Neural cell (in vitro differentiated cells): ENCODE measurements around the gene PCMT1. TPM values are rescaled to one million over a fixed set of nuclear protein-coding genes. Genes with fewer than 3 reads are reported as not detected.
"Not testable (repeated sequence)": the region's sequence is repeated elsewhere in the genome, so short reads cannot be mapped to it uniquely, and the experiment has no call there.

Experiments
- H2AFZ ChIP-seq: fragments of 200-600, 300-800 bp; sonication (generic), shearing (Covaris generic); 2 replicates; pipeline ENCODE4 v1.6.0; 2014; ENCODE audit warnings: low read depth, mild to moderate bottlenecking, antibody characterized with exemption, low read length, moderate library complexity
- H3F3A ChIP-seq: fragments of 200-600 bp; shearing (Covaris generic); 2 replicates; pipeline ENCODE4 v1.6.1; 2016; ENCODE audit warnings: mild to moderate bottlenecking, moderate library complexity, mixed read lengths, antibody characterized with exemption, low read length; ENCODE audit not compliant: insufficient read depth, poor library complexity, severe bottlenecking
- H3K27ac ChIP-seq: fragments of 200-600, 300-800 bp; sonication (generic), shearing (Covaris generic); 2 replicates; pipeline ENCODE4 v1.5.1; 2014; ENCODE audit warnings: mild to moderate bottlenecking, low read length, moderate library complexity
- H3K27me3 ChIP-seq: fragments of 300-800, 200-600 bp; sonication (generic), shearing (Covaris generic); 2 replicates; pipeline ENCODE4 v1.6.0; 2014; ENCODE audit warnings: mild to moderate bottlenecking, low read depth, low read length, moderate library complexity; ENCODE audit not compliant: insufficient read depth
- H3K36me3 ChIP-seq: fragments of 300-800, 200-600 bp; sonication (generic), shearing (Covaris generic); 2 replicates; pipeline ENCODE4 v1.5.1; 2014; ENCODE audit warnings: mild to moderate bottlenecking, antibody characterized with exemption, low read length, moderate library complexity; ENCODE audit not compliant: insufficient read depth
- H3K4me2 ChIP-seq: fragments of 300-800, 200-600 bp; sonication (generic), shearing (Covaris generic); 2 replicates; pipeline ENCODE4 v1.6.0; 2014; ENCODE audit warnings: mild to moderate bottlenecking, low read length
- H3K4me3 ChIP-seq: fragments of 300-800, 200-600 bp; sonication (generic), shearing (Covaris generic); 2 replicates; pipeline ENCODE4 v1.5.1; 2014; ENCODE audit warnings: mild to moderate bottlenecking, low read length, moderate library complexity
- H3K79me2 ChIP-seq: fragments of 200-600 bp; shearing (Covaris generic); replicated peaks from 2 replicates; pipeline ENCODE4 v1.6.0; 2014; ENCODE audit warnings: mild to moderate bottlenecking, low read length, moderate library complexity; ENCODE audit not compliant: insufficient read depth
- H3K9ac ChIP-seq: fragments of 300-800, 200-600 bp; sonication (generic), shearing (Covaris generic); 2 replicates; pipeline ENCODE4 v1.6.1; 2016; ENCODE audit warnings: mild to moderate bottlenecking, low read length, mixed read lengths
- H3K9me2 ChIP-seq: fragments of 200-600 bp; shearing (Covaris generic); 2 replicates; pipeline ENCODE4 v1.6.1; 2016; ENCODE audit warnings: mild to moderate bottlenecking, low read length, mixed read lengths; ENCODE audit not compliant: insufficient read depth
- H3K9me3 ChIP-seq: fragments of 200-600, 300-800 bp; sonication (generic), shearing (Covaris generic); 2 replicates; pipeline ENCODE4 v1.6.1; 2016; ENCODE audit warnings: mild to moderate bottlenecking, mixed run types, low read length, moderate library complexity, mixed read lengths
- H4K20me1 ChIP-seq: fragments of 200-600 bp; shearing (Covaris generic); 2 replicates; pipeline ENCODE4 v1.6.1; 2016; ENCODE audit warnings: mild to moderate bottlenecking, mixed run types; ENCODE audit not compliant: insufficient read depth
- EP300 ChIP-seq: fragments of 450-650 bp; conservative IDR thresholded peaks from 2 replicates; pipeline ENCODE4 v1.6.1; 2014; ENCODE audit warnings: antibody characterized with exemption, mild to moderate bottlenecking, moderate library complexity; ENCODE audit not compliant: poor library complexity, severe bottlenecking
- EZH2 ChIP-seq: fragments of 200-600, 300-800 bp; shearing (Covaris generic), sonication (generic); IDR thresholded peaks from 2 replicates; pipeline ENCODE4 v1.6.1; 2014; ENCODE audit warnings: antibody characterized with exemption, low read length, borderline replicate concordance, mild to moderate bottlenecking; ENCODE audit not compliant: insufficient read depth, poor library complexity, severe bottlenecking
- MXI1 ChIP-seq: fragments of 450-650 bp; conservative IDR thresholded peaks from 2 replicates; pipeline ENCODE4 v1.6.1; 2014; ENCODE audit warnings: antibody characterized with exemption, mild to moderate bottlenecking; ENCODE audit not compliant: poor library complexity, severe bottlenecking
- POLR2AphosphoS5 ChIP-seq: IDR thresholded peaks from 2 replicates; pipeline ENCODE4 v1.6.1; 2012
- RAD21 ChIP-seq: fragments of 450-650 bp; conservative IDR thresholded peaks from 2 replicates; pipeline ENCODE4 v1.6.1; 2014; ENCODE audit warnings: antibody characterized with exemption, mild to moderate bottlenecking, moderate library complexity
- SMC3 ChIP-seq: fragments of 450-650 bp; conservative IDR thresholded peaks from 2 replicates; pipeline ENCODE4 v1.6.1; 2014; ENCODE audit warnings: antibody characterized with exemption, mild to moderate bottlenecking, moderate library complexity; ENCODE audit not compliant: poor library complexity
- TAF1 ChIP-seq: IDR thresholded peaks from 2 replicates; pipeline ENCODE4 v1.6.1; 2012; ENCODE audit warnings: low read depth
- polyA plus RNA-seq: library from polyadenylated mRNA; depleted of rRNA; stranded (reverse); fragments of >200 nt; gene quantifications from 2 replicates; pipeline ENCODE4 v1.2.3, GENCODE V29; 2014
- TF ChIP-seq, protein P1 (sequence below): IDR thresholded peaks from 2 replicates; pipeline ENCODE4 v1.6.1; 2012; ENCODE audit warnings: borderline replicate concordance
- TF ChIP-seq, protein P2 (sequence below): fragments of 450-650 bp; IDR thresholded peaks from 2 replicates; pipeline ENCODE4 v1.5.1; 2014; ENCODE audit warnings: antibody characterized with exemption, mild to moderate bottlenecking, moderate library complexity; ENCODE audit not compliant: poor library complexity, severe bottlenecking

The PCMT1 gene
- polyA plus RNA-seq, 1 donor from 2014 or later: 384 TPM

DNA sequence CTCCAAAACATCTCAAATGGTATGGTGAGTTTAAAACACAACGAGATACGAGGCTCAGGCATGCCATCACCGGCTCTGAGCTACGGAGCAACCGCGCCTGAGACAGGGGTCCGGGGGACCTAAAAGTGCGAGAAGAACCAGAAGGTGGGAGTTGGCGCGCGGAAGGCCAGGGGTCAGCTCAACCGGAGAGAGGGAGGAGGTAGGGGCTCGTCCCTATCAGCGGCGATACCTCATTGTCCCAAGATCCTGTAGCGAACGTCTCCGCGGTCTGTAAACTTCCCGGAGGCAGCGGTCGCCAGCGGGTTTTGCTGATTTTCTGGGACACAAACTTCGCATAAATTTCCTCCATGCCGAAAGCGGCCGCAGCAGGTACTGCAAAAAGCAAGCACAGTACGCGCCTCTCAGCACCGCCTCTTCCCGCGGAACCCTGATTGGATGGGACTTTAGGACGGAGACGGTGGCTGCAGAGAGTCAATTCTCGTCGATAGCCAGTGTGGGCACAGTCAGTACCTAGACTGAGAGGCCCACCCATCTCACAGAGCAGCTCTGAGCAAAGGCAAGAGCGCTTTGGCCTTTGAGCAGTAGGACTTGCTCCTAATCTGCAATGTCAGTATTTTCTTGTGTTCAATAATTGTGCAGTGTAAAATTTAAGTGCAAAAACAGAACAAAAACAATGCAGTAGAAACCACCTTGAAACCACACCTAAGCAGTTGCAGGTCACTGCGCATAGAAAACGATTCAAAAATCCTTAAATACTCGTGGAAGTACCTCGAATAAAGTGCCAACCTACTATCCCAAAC is 3.2 kb upstream of the PCMT1 start, which contains the start of gene NUP43:
TSS of gene NUP43 (minus strand) at position 383 of the 800 bp plus-strand sequence. CDS start at position 349, 34 bp downstream.
- no peaks in the 10 kb centered on the region for H4K20me1 ChIP-seq
- no peaks in the 10 kb centered on the region for H3K27me3 ChIP-seq
- H3K79me2 ChIP-seq: peaks cover 21% of the 10 kb centered on the region
- peak within 1 kb of the TSS; percentile 95 for H3K4me2 ChIP-seq
- peak within 1 kb of the TSS; percentile 40 for H3K27ac ChIP-seq
- H3K4me3 ChIP-seq: peak within 1 kb of the TSS; percentile 81
- H3K9ac ChIP-seq: peak within 1 kb of the TSS; percentile 54
- no peaks in the 10 kb centered on the region for H3K9me3 ChIP-seq
- peaks cover 3% of the 10 kb centered on the region for H3F3A ChIP-seq
- no peaks in the 10 kb centered on the region for H3K36me3 ChIP-seq
- no peaks in the 10 kb centered on the region for H3K9me2 ChIP-seq
- TF ChIP-seq, protein P1, sequence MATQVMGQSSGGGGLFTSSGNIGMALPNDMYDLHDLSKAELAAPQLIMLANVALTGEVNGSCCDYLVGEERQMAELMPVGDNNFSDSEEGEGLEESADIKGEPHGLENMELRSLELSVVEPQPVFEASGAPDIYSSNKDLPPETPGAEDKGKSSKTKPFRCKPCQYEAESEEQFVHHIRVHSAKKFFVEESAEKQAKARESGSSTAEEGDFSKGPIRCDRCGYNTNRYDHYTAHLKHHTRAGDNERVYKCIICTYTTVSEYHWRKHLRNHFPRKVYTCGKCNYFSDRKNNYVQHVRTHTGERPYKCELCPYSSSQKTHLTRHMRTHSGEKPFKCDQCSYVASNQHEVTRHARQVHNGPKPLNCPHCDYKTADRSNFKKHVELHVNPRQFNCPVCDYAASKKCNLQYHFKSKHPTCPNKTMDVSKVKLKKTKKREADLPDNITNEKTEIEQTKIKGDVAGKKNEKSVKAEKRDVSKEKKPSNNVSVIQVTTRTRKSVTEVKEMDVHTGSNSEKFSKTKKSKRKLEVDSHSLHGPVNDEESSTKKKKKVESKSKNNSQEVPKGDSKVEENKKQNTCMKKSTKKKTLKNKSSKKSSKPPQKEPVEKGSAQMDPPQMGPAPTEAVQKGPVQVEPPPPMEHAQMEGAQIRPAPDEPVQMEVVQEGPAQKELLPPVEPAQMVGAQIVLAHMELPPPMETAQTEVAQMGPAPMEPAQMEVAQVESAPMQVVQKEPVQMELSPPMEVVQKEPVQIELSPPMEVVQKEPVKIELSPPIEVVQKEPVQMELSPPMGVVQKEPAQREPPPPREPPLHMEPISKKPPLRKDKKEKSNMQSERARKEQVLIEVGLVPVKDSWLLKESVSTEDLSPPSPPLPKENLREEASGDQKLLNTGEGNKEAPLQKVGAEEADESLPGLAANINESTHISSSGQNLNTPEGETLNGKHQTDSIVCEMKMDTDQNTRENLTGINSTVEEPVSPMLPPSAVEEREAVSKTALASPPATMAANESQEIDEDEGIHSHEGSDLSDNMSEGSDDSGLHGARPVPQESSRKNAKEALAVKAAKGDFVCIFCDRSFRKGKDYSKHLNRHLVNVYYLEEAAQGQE: no peak
- TF ChIP-seq RAD21: peak; percentile 25
- peak; percentile 45 for TF ChIP-seq TAF1
- TF ChIP-seq, protein P2, sequence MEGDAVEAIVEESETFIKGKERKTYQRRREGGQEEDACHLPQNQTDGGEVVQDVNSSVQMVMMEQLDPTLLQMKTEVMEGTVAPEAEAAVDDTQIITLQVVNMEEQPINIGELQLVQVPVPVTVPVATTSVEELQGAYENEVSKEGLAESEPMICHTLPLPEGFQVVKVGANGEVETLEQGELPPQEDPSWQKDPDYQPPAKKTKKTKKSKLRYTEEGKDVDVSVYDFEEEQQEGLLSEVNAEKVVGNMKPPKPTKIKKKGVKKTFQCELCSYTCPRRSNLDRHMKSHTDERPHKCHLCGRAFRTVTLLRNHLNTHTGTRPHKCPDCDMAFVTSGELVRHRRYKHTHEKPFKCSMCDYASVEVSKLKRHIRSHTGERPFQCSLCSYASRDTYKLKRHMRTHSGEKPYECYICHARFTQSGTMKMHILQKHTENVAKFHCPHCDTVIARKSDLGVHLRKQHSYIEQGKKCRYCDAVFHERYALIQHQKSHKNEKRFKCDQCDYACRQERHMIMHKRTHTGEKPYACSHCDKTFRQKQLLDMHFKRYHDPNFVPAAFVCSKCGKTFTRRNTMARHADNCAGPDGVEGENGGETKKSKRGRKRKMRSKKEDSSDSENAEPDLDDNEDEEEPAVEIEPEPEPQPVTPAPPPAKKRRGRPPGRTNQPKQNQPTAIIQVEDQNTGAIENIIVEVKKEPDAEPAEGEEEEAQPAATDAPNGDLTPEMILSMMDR: peak; percentile 74
- TF ChIP-seq MXI1: peak; percentile 91
- TF ChIP-seq EZH2: no peak
- no peak for TF ChIP-seq SMC3
- TF ChIP-seq EP300: no peak
- TF ChIP-seq POLR2AphosphoS5: peak; percentile 57
- peak within 1 kb of the TSS; percentile 74 for H2AFZ ChIP-seq

DNA sequence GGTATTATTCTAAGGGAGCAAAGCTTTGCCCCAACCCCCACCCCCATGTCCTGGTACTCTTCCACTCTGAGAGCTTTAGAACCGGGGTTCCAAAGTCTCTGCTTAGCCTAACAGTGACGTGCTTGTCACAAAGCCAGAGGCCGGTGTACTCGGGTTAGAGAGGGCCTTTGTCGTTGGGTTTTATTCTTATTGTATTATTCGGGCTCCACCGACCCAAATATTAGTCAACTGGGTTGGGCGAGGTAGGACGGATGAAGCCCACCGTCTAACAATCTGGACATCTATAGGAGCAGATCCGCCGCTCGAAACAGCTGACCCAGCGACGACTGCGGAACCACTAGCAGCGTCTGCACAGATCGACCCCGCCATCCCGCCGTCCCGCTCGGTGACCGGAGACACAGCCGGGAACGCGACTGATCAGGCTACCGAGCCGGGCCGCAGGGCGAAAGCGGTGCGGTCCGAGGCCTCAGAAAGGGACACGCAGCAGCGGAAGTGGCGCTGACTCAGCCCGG is 403 bp upstream of the PCMT1 start:
- H3K9ac ChIP-seq: peak overlapping the region; percentile 98

More for the DNA sequence above, 403 bp upstream of the PCMT1 start:
- H3K79me2 ChIP-seq: peaks cover 49% of the 10 kb centered on the region
- not testable (repeated sequence) for H3K9me2 ChIP-seq, H3K9me3 ChIP-seq, H3K27me3 ChIP-seq, H2AFZ ChIP-seq, H3K36me3 ChIP-seq, H4K20me1 ChIP-seq, H3F3A ChIP-seq, H3K4me2 ChIP-seq
- H3K27ac ChIP-seq: peak overlapping the region; percentile 97
- peak overlapping the region; percentile 100 for H3K4me3 ChIP-seq
